HEK293 (cell line): ENCODE results near the gene ATG4B.

Experiments
- CTCF ChIA-PET: fragments of 350-600 bp; formaldehyde crosslinking; extraction: SDS; loops from one replicate; lab custom pipeline; 2021; ENCODE audit warnings: antibody characterized with exemption; lab: Yijun Ruan, JAX
- POLR2A ChIA-PET: fragments of 300-600 bp; formaldehyde crosslinking; extraction: SDS; loops from one replicate; lab custom pipeline; 2020; ENCODE audit warnings: antibody characterized with exemption, inconsistent platforms; lab: Yijun Ruan, JAX
- H3K27ac ChIP-seq: fragments of 200-500 bp; sonication (Bioruptor generic); 2 replicates; pipeline ENCODE4 v1.5.1; 2014; ENCODE audit warnings: low read depth, low read length, control low read depth, inconsistent platforms; ENCODE audit errors: extremely low read depth
- H3K36me3 ChIP-seq, 2 experiments: fragments of 200-500 bp in 1 of 2; sonication (Bioruptor generic) in 1 of 2; 1 replicate in 1 of 2; 2 replicates in 1 of 2; pipeline ENCODE4 v1.5.1; 2014 to 2017; ENCODE audit warnings: inconsistent platforms in 2 of 2, low read length in 2 of 2; ENCODE audit not compliant: control insufficient read depth in 2 of 2, insufficient read depth in 1 of 2
- H3K4me1 ChIP-seq: fragments of 200-500 bp; sonication (Bioruptor generic); 2 replicates; pipeline ENCODE4 v1.5.1; 2014; ENCODE audit warnings: mild to moderate bottlenecking, low read length, inconsistent platforms; ENCODE audit not compliant: control insufficient read depth, insufficient read depth
- H3K4me3 ChIP-seq: 2 replicates; pipeline ENCODE4 v1.5.1; 2011; ENCODE audit warnings: low read depth, mild to moderate bottlenecking, control low read depth, low read length, moderate library complexity
- H3K9me3 ChIP-seq: fragments of 200-500 bp; sonication (Bioruptor generic); 2 replicates; pipeline ENCODE4 v1.5.1; 2014; ENCODE audit warnings: low read depth, low read length, inconsistent platforms; ENCODE audit not compliant: control insufficient read depth, insufficient read depth
- CTCF ChIP-seq: fragments of 450-650 bp; formaldehyde crosslinking; IDR thresholded peaks from 2 replicates; pipeline ENCODE4 v1.5.1; 2016; ENCODE audit warnings: missing biosample characterization, missing genetic modification characterization
- GLIS2 ChIP-seq: fragments of 450-650 bp; formaldehyde crosslinking; IDR thresholded peaks from 2 replicates; pipeline ENCODE4 v1.5.1; 2016; ENCODE audit warnings: missing biosample characterization, missing genetic modification characterization
- HOXA7 ChIP-seq: sonication (generic); formaldehyde crosslinking; IDR thresholded peaks from 2 replicates; pipeline ENCODE4 v1.8.1; 2022; ENCODE audit warnings: missing genetic modification reagents, borderline replicate concordance
- SP7 ChIP-seq: fragments of 450-650 bp; formaldehyde crosslinking; IDR thresholded peaks from 2 replicates; pipeline ENCODE4 v1.5.1; 2016; ENCODE audit warnings: missing biosample characterization, missing genetic modification characterization
- ZBTB44 ChIP-seq: fragments of 450-650 bp; IDR thresholded peaks from 2 replicates; pipeline ENCODE4 v1.5.1; 2018; ENCODE audit warnings: missing biosample characterization, mild to moderate bottlenecking, missing genetic modification characterization
- ZBTB8A ChIP-seq: fragments of 450-650 bp; formaldehyde crosslinking; IDR thresholded peaks from 2 replicates; pipeline ENCODE4 v1.5.1; 2016; ENCODE audit warnings: missing biosample characterization, missing genetic modification characterization
- ZFHX2 ChIP-seq: fragments of 450-650 bp; formaldehyde crosslinking; conservative IDR thresholded peaks from 2 replicates; pipeline ENCODE4 v1.5.1; 2016; ENCODE audit warnings: missing biosample characterization, missing genetic modification characterization
- ZNF132 ChIP-seq: fragments of 450-650 bp; formaldehyde crosslinking; IDR thresholded peaks from 2 replicates; pipeline ENCODE4 v1.5.1; 2017; ENCODE audit warnings: missing biosample characterization, missing genetic modification characterization, borderline replicate concordance
- ZNF18 ChIP-seq: fragments of 450-650 bp; formaldehyde crosslinking; IDR thresholded peaks from 2 replicates; pipeline ENCODE4 v1.5.1; 2016; ENCODE audit warnings: missing biosample characterization, missing genetic modification characterization
- ZNF2 ChIP-seq: fragments of 450-650 bp; formaldehyde crosslinking; IDR thresholded peaks from 2 replicates; pipeline ENCODE4 v1.5.1; 2016; ENCODE audit warnings: missing biosample characterization, missing genetic modification characterization
- ZNF335 ChIP-seq: fragments of 450-650 bp; formaldehyde crosslinking; conservative IDR thresholded peaks from 2 replicates; pipeline ENCODE4 v1.5.1; 2016; ENCODE audit warnings: missing biosample characterization, missing genetic modification characterization
- ZNF362 ChIP-seq: fragments of 450-650 bp; formaldehyde crosslinking; IDR thresholded peaks from 2 replicates; pipeline ENCODE4 v1.5.1; 2016; ENCODE audit warnings: missing biosample characterization, missing genetic modification characterization
- ZNF501 ChIP-seq: fragments of 450-650 bp; formaldehyde crosslinking; IDR thresholded peaks from 2 replicates; pipeline ENCODE4 v1.5.1; 2016; ENCODE audit warnings: missing biosample characterization, missing genetic modification characterization
- ZNF555 ChIP-seq: fragments of 450-650 bp; formaldehyde crosslinking; conservative IDR thresholded peaks from 2 replicates; pipeline ENCODE4 v1.5.1; 2017; ENCODE audit warnings: missing biosample characterization, mild to moderate bottlenecking, missing genetic modification characterization, inconsistent platforms
- ZNF558 ChIP-seq: fragments of 450-650 bp; formaldehyde crosslinking; IDR thresholded peaks from 2 replicates; pipeline ENCODE4 v1.5.1; 2016; ENCODE audit warnings: missing biosample characterization, missing genetic modification characterization
- ZNF561 ChIP-seq: fragments of 450-650 bp; IDR thresholded peaks from 2 replicates; pipeline ENCODE4 v1.5.1; 2018; ENCODE audit warnings: missing biosample characterization, missing genetic modification characterization, borderline replicate concordance
- ZNF600 ChIP-seq: fragments of 450-650 bp; formaldehyde crosslinking; IDR thresholded peaks from 2 replicates; pipeline ENCODE4 v1.5.1; 2016; ENCODE audit warnings: missing biosample characterization, missing genetic modification characterization
- ZNF621 ChIP-seq: fragments of 450-650 bp; formaldehyde crosslinking; IDR thresholded peaks from 2 replicates; pipeline ENCODE4 v1.5.1; 2017; ENCODE audit warnings: missing biosample characterization, missing genetic modification characterization
- ZNF639 ChIP-seq: fragments of 450-650 bp; formaldehyde crosslinking; IDR thresholded peaks from 2 replicates; pipeline ENCODE4 v1.5.1; 2016; ENCODE audit warnings: missing biosample characterization, missing genetic modification characterization
- ZNF654 ChIP-seq: fragments of 450-650 bp; formaldehyde crosslinking; IDR thresholded peaks from 2 replicates; pipeline ENCODE4 v1.5.1; 2016; ENCODE audit warnings: low read depth, missing biosample characterization, missing genetic modification characterization
- ZNF660 ChIP-seq: fragments of 450-650 bp; IDR thresholded peaks from 2 replicates; pipeline ENCODE4 v1.5.1; 2018; ENCODE audit warnings: missing biosample characterization, mild to moderate bottlenecking, missing genetic modification characterization
- ZNF701 ChIP-seq: fragments of 450-650 bp; formaldehyde crosslinking; IDR thresholded peaks from 2 replicates; pipeline ENCODE4 v1.5.1; 2016; ENCODE audit warnings: missing biosample characterization, missing genetic modification characterization
- ZNF76 ChIP-seq: fragments of 450-650 bp; formaldehyde crosslinking; IDR thresholded peaks from 2 replicates; pipeline ENCODE4; 2016; ENCODE audit warnings: low read depth, missing biosample characterization, missing genetic modification characterization, borderline replicate concordance
- ZNF843 ChIP-seq: fragments of 450-650 bp; formaldehyde crosslinking; IDR thresholded peaks from 2 replicates; pipeline ENCODE4 v1.5.1; 2016; ENCODE audit warnings: missing biosample characterization, missing genetic modification characterization
- ZSCAN5A ChIP-seq: fragments of 450-650 bp; formaldehyde crosslinking; IDR thresholded peaks from 2 replicates; pipeline ENCODE4 v1.5.1; 2016; ENCODE audit warnings: missing biosample characterization, missing genetic modification characterization

The ATG4B gene

GRCh38 chr2:241695651-241696050 lies 58.2 kb downstream of the ATG4B start (continued):
- TF ChIP-seq ZNF362, result no peak
- no peak for TF ChIP-seq ZNF2 (tag by site-specific recombination)
- no peak for TF ChIP-seq ZNF558 (tag by site-specific recombination)
- no peak for TF ChIP-seq ZNF76
- TF ChIP-seq ZNF701 (tag by site-specific recombination), result no peak
- TF ChIP-seq SP7 (tag by site-specific recombination), result no peak
- TF ChIP-seq, all 188 proteins: peak for 0

GRCh38 chr2:241701149-241701398 lies 63.6 kb downstream of the ATG4B start:
- peak overlapping the region; percentile 89 for H3K27ac ChIP-seq
- peak overlapping the region; percentile 82 for H3K4me3 ChIP-seq
- H3K9me3 ChIP-seq, result no peaks in the 10 kb centered on the region
- TF ChIP-seq ZNF843 (tag by site-specific recombination) (no peak), ZNF501 (no peak), ZNF621 (tag by site-specific recombination) (no peak), ZNF639 (0 out of 2 replicates have a peak, but pooled peaks have one; percentile 49), ZNF555 (tag by site-specific recombination) (no peak), CTCF (peak; percentile 71), ZNF561 (tag by site-specific recombination) (peak; percentile 99), ZNF132 (tag by site-specific recombination) (no peak), ZNF654 (tag by site-specific recombination) (0 out of 2 replicates have a peak, but pooled peaks have one; percentile 2), ZNF600 (tag by site-specific recombination) (no peak), ZNF335 (tag by site-specific recombination) (peak; percentile 90)
- ChIA-PET CTCF (interaction anchor here (1.1 to 1.7 kb wide), 2 partner anchors 30 to 178 kb away, joined by 4 to 5 read pairs; no protein-coding TSS in a partner anchor), POLR2A (interaction anchor here (0.8 to 6.3 kb wide), 4 partner anchors 12 to 34 kb away, joined by 5 to 58 read pairs (median 12); partner anchors contain the start of genes D2HGDH and DTYMK)
- H3K36me3 ChIP-seq, result peaks cover 4 to 21% of the 10 kb centered on the region in 2 experiments; a peak in 2 of 3 replicates
- peaks cover 6% of the 10 kb centered on the region for H3K4me1 ChIP-seq

GRCh38 chr2:241701399-241702154 lies 64.1 kb downstream of the ATG4B start, which contains the start of gene ING5:
Gene ING5 (plus strand): TSS chr2:241702039. CDS start chr2:241702066, 27 bp downstream.
- Histone ChIP-seq H3K27ac (peak within 1 kb of the TSS; percentile 89), H3K4me3 (peak within 1 kb of the TSS; percentile 82), H3K9me3 (no peaks in the 10 kb centered on the region), H3K36me3 (peaks cover 8 to 26% of the 10 kb centered on the region in 2 experiments; a peak in 2 of 3 replicates), H3K4me1 (peaks cover 6% of the 10 kb centered on the region)
- CTCF ChIA-PET, result interaction anchor here (0.6 to 1.7 kb wide), 6 partner anchors 13 to 177 kb away, joined by 3 to 5 read pairs (median 4); partner anchors contain the start of gene DTYMK
- POLR2A ChIA-PET, result interaction anchor here (0.8 to 6.3 kb wide), 14 partner anchors 10 to 692 kb away, joined by 3 to 58 read pairs (median 5); partner anchors contain the start of genes D2HGDH, DTYMK, HDLBP and PASK
- peak; percentile 42; the same call in 1 of the 2 replicates for TF ChIP-seq ZNF660 (tag by site-specific recombination)
- peak; percentile 97 for TF ChIP-seq ZBTB8A (tag by site-specific recombination)
- TF ChIP-seq ZSCAN5A (tag by site-specific recombination), result peak; percentile 50; the same call in 1 of the 2 replicates
- no peak for TF ChIP-seq ZBTB44 (tag by site-specific recombination)
- peak; percentile 78 for TF ChIP-seq ZFHX2 (tag by site-specific recombination)
- TF ChIP-seq ZNF18, result no peak
- peak; percentile 41; the same call in 1 of the 2 replicates for TF ChIP-seq GLIS2 (tag by site-specific recombination)
- TF ChIP-seq HOXA7, result no peak
